Stimulated activated CD4-positive, alpha-beta T cell treated with anti-CD3 and anti-CD28 coated beads, Interleukin-4, amount 100 ng/mL, for 24 hours (primary cell): ENCODE results near the gene CNOT8.
"Not testable (repeated sequence)": the region's sequence is repeated elsewhere in the genome, so short reads cannot be mapped to it uniquely, and the experiment has no call there.

Source experiments
- DNase-seq: peaks from one replicate; pipeline ENCODE4 v3.0.0-alpha.2; 2020

CNOT8 gene

DNA sequence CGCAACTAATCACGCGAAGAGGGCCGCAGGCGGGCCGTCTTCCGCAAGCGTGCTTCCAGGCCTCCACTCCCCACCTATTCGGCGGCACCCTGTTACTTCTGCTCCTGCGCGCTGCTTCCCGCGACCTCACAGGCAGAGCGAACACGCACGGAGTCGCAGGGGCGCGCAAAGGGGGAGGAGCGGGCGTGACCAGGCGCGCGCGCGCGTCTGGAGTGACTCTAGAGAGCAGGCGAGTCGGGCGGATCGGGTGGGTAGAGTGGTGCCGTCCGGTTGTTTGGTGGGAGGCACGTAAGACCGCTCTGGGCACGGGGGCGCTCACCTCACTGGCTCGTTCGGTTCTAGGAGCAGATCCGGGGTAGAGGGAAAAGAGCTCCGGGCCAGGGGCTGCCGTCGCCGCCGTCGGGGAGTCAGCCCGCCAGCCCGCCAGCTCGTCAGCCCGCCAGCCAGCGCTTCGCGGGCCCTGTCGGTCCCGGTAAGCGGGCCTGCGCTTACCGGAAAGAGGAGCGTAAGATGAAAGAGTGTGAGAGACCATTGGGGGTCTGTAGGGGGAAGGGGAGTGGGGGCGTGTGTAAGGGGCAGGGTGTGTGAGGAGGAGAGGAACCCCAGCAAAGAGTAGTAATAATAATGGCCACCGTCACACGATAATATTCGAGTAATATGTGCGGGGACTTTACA lies at the start of gene CNOT8:
TSS of gene CNOT8 (plus strand) at position 331 of the 675 bp plus-strand sequence. CDS start 4,652 bp downstream, outside the sequence.
- peak; percentile 98 for DNase-seq

DNA sequence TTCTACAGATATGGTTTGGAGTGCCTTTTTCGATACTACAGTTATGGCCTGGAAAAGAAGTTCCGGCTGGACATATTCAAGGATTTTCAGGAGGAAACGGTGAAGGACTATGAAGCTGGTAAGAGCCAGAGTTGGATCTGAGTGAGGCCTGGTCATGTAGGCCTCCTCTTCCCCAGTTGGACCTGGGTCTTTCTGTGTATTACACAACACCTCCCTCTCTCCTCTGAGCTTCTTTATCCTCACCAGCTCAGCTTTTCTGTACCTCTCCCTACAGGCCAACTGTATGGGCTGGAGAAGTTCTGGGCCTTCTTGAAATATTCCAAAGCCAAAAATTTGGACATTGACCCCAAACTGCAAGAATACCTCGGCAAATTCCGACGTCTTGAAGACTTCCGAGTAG lies 47.2 kb upstream of the CNOT8 start:
- no peak for DNase-seq

DNA sequence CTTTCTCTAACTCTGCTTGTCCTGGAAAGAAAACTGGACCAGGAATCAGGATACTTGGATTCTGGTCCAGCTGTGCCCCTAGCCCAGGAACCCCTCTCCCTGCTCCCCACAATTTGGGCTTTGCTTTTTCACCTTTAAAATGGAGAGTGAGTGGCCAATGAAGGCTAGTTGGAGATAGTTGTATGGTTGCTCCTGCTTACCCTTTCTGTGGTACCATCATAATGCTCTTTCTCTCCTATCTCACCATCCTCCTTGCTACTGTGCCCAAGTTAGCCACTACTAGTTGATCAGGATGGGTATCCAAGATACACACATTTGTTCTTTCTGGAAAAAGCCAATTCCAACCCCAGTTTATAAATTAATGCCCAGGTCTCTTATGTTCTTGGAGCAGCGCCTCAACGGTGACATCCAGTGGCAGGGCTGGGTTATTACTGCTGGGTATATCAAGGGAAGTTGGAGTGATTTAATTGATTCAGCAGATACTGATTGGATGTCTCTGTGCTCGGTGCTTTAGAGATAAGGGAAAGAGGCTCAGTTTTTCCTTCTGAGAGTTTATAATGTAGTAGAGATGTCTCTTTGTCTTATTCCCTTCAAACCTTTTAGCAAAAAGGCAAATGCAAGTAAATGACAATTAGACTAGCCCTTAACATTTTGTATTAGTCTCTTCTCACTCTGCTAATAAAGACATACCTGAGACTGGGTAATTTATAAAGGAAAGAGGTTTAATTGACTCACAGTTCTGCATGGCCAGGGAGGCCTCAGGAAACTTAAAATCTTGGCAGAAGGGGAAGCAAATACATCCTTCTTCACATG lies 46.6 kb upstream of the CNOT8 start:
- DNase-seq: peak; percentile 69

DNA sequence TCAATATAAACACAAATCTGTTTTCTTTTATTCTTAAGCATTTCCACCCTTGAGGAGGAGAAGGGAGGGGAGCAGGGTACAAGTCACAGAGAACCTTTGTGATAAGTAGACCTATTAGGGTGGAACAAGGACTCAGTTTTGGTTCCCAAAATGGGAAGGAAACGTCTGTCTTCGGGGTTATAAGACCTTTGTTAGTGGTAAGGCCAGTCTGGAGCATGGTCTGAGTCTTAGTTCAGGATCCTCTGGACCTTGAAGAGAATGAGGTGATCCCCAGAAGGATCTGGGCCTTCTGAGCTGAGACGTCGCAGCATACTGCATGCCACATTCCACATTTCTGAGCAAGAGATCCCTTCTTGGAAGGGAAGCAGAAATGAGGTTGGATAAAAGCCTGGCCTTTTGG lies 45.3 kb upstream of the CNOT8 start:
- no peak for DNase-seq

DNA sequence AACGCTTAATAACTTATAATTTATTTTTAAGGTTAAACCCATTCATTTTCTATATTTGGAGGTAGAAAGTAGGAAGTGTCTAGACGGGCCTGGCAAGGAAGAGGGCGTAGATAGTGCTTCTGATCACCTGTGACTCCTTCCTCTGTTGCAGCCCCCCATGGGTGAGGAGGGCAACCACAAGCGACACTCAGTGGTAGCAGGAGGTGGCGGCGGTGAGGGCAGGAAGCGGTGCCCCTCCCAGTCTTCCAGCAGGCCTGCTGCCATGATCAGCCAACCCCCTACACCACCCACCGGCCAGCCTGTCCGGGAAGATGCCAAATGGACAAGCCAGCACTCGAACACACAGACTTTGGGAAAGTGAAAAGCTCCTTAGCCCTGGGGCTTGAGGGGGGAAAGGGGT lies 44.7 kb upstream of the CNOT8 start:
- DNase-seq: no peak

DNA sequence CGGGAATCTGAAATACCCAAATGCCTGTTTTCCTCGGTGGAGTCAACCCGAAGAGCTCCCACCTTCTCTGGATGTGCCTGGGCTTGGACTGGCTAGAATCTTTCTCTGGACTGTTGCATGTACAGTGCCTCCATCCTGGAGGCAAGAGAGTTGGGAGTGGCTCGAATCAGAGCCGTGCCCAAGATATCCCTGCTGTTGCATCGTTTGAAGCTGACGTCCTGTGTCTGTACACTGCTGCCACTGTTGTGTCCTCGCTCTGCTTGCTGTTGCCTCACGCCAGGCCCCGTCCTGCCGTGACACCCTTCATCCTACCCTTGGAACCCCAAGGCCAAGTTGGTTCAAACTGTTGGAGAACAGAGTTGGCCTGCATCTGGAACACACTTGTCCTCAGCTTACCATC lies 43.4 kb upstream of the CNOT8 start:
- DNase-seq: no peak

DNA sequence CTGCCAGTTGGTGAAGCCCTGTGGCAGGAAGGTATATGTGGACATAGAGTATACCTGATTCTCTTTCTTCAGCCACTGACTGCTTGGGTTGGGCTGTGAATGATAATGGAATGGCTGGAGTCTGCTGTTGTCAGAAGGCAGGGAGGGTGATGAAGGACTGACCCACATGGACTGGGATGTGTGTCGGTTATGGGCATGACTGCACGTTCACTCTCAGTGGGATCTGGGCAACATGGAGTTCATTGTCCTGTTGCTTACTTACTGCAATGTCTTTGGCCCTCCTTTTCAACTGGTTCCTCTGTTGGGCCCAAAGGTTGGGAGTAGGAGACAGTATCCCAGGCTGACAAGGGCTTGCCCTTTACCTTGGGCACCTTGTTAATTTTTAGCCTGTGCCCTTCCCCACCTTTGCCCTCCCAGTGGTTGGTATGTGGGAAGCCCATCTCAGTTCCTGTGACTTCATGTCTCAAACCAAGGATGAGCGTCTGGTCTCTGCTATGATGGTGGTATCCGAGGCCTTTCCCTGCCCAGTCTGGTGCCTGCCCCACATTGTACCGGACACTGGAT lies 42.7 kb upstream of the CNOT8 start:
- no peak for DNase-seq

DNA sequence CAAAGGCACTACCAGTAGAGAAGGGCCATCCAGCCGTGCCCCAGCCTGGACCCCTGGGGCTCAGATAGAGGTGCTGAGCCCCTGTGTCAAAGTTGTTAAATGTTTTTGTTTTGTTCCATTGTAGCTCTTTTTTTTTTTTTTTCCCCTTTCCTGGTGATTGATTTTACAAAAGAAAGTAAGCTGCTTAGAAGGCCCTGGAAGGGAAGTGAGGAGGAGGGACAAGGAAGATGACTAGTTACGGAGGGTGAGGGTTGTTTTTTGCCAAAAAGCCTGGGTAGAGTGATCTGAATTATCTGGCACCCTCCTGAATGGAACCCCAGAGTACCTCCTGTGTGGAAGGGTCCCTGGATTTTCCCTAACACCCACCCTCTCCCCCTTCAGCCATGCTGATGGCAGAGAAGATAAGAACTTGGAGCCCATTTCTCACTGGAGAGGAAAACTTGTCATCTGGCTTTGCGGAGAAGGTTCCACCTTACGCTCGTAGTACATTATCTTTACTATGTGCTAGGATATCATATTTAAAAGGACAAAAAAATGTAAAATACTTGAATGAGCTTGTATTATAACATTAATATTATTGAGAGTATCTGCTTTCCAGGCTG lies 41.4 kb upstream of the CNOT8 start:
- DNase-seq: no peak

DNA sequence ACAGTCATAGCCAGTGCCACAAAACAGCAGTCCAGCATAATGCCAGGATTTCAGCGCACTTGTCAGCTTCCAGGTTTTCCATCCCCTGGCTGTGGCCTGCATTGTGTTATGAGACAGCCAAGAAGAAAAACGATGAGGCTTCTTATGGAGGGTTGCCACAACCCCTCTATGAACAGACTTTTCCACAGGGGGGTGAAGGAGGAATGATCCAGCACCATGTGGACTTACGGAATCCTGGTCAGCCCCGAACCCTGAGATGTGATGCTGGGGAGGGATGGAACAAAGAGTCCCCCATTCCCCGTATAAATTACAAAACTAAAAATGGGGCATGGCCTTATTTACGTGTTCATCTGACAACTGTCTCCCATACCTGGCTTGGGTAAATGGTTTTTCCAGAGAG lies 40.6 kb upstream of the CNOT8 start:
- DNase-seq: no peak

DNA sequence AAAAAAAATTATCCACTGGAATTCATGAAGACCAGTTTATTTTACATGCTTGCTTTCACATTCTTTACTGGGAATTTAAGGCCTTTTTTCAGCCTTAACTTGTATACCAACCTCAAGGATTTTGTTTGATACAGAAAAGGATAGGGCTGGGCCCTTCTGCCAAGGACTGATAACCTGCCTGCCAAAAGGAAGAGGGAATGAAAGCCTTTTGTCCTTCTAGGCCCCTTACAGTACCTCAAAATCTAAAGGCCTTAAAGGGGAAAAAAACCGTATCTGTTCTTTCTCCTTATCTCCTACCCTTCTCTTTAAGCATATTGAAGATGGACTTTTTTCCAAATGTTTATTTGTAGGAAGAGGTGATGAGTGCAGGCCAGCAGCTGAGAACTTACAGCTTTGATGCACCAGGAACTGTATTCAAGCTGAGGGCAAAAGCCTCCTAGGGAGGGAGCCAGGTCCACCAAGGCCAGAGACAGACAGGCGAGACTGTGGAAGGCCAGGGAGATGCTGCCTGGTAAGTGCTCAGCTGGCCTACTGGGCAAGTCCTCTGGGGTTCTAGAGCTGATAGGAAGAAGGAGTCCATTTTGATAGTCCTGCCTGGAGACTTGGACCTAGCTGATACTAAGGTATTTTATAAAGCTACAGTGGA lies 39.8 kb upstream of the CNOT8 start:
- DNase-seq: no peak

DNA sequence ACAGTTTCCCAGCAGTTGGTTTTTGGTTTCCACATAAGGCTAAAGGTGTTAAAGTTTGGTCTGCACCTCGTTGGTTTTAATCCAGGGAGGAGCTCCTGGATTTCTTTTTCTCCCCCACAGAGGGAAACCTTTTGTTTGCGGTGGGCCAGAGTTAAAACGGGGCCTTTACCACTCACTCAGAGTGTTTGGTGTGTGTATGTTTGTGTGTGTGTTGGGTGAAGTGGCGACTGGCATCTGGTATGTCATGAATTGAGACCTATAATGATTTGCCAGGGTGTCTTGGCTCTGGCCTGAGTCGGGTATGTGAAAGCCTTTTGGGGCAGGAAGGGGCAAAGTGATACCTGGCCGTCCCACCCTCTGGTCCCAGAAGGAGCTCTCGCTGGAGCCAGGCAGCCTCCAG lies 38.9 kb upstream of the CNOT8 start:
- no peak for DNase-seq

DNA sequence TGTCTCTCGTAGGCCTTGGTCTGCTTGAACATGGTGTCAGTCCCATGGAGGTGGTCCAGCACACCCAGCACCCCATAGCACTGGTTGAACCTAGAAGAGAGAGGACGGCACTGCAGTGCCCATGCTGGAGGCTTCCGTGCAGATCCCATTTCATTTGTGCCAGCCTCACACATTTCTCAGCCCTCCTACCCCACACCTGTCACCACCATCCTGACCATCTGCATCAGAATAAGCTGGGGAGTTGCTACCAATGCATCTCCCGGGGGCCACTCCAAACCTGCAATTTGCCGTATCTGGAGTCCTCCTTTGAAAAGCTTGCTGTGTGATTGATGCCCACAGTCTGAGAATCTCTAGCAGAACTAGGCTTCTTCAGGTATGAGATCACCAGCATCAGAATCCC lies 38.0 kb upstream of the CNOT8 start:
- DNase-seq: no peak

DNA sequence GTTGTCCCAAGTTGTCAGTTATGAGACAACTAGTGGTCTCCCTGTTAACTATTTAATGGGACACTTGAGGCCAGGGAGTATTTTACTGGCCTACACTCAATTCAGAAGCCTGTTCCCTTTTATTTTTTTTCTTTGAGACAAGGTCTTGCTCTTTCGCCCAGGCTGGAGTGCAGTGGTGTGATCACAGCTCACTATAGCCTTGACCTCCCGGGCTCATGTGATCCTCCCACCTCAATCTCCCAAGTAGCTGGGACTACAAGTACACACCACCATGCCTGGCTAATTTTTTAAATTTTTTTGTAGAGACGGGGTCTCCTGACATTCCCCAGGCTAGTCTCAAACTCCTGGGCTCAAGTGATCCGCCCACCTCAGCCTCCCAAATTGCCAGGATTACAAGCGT lies 35.5 kb upstream of the CNOT8 start:
- not testable (repeated sequence) for DNase-seq

DNA sequence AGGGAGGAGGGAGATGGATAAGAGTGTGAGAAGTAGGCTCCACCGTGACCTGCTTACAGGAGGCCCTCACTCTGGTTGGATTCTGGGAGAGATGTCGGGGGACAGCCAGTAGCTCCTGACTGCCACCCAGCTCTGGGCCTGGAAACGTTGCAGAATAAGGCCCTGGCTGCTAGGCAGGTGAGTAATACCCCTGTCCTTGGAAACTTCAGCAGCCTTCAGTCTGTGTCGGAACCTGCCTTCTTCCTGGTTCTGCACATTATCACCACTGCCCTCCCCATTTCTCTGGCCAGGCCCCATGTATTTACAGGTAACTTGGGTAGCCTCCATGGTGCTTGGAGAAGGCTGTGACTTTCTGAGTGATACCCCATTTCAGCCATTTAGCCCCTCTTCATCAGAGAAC lies 34.8 kb upstream of the CNOT8 start:
- no peak for DNase-seq

DNA sequence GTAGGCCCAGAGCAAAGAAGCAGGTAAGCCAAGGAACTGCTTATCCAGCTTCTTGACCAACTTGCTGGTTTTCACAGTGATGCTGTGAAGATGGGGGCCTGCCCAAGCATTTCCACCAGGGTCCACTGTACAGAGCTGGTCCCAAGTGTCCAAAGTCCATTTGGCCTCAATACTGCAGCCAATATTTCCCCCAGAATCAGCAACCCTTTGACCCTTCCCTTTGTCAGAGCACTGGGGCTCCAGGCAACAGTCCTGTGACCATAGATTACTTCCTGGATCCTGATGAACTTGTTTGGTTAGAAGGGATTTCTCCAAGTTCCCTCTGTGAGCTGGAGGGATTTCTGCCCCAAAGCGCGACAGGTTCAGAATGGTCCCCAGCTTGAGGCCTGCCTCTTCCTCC lies 34.4 kb upstream of the CNOT8 start:
- no peak for DNase-seq

DNA sequence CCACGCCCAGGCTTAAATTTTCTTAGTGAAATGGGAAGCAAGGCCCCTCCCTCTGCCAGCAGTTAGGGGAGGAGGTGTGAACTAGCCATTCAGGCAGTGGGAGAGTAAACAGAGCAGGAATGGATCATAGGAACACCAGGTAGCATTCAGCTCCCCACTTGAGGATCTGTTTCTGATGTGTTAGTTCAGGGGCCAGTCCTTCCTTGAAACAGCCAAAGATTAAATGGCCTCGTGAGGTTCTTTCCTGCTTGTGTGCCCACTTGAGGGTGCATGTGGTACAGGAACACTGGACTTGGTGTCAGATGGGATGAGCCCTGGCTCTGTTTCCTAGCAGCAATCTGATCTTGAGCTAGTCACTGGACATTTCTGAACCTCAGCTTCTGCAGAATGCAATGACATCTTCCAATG lies 29.2 kb upstream of the CNOT8 start:
- DNase-seq: no peak

DNA sequence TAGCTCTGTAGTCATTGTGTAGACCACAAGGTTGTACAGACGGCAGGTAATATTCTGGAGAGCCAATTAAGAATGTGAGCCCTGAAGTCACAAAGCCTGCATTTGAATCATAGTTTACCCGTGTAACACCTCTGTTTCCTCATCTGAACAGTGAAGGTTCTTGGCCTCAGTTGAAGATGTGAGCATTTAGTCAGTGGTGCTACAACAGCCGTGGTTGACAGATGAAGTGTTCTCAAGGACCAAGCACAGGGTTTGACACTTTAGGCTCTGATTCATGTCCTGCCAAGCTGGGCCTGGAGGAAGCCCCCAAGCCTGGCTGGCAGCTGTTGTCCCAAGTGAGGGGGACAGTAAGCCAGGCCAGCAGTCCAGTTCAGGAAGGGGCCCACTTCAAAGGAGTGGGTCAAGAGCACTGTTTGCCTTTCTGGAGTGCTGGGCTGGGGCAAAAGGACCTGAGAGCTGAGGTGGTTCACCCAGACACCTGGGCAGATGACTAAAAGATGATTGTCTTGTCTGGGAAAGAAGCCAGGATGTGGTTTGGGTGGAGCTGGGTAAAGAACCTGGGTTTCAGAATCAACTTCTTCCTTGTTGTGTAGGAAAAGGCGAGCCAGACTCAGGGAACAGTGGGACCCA lies 28.7 kb upstream of the CNOT8 start:
- DNase-seq: peak; percentile 15

DNA sequence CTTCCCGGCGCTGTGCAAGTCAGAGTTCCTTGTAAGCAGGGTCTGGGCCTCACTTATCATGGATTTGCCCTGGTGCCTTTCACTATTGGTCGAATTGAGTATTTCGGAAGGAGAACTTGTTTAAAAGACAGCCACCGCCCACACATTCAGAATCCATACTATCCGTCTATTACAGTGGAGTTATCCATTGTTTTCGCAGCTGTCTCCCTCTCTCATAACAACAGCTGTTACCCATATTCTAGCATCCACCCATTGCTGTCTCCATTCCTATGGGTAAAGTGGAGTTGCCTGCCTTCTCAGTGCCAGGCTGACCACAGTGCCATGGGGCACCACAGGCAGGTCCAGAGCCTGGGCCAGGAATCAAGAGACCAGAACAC lies 28.2 kb upstream of the CNOT8 start:
- no peak for DNase-seq

DNA sequence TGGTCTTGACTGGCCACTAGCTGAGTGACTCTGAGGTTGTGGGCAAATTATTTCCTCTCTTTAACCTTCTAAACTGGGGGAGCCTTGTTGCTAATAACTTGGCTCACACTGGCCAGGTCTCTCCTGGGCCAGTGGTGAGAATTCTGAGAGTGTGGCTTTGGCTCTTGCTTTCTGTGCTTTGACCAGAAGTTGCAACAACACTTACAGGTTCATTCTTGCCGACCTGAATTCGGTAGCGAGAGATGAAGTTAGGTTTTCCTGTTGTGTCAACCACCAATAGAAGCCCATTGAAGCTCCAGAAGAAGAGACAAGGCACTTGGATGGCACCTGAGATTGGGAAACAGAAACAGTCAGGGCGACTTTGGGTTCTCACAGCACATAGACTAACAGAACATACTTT lies 27.8 kb upstream of the CNOT8 start:
- no peak for DNase-seq

DNA sequence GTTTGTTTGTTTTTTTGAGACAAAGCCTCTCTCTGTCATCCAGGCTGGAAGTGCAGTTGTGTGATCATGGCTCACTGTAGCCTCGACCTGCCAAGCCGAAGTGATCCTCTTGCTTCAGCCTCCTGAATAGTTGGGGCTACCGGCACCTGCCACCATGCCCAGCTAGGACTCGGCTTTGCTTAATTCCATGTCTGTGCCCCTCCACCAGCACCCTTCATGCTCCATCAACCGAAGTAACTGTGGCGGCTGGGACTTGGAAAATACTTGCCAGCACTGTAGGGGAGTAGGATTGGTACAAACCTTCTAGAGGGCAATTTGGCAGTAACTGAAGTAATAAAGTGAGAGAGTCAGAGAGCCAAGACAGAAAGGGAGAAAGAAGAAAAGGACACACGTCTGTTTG lies 27.0 kb upstream of the CNOT8 start:
- DNase-seq: no peak

DNA sequence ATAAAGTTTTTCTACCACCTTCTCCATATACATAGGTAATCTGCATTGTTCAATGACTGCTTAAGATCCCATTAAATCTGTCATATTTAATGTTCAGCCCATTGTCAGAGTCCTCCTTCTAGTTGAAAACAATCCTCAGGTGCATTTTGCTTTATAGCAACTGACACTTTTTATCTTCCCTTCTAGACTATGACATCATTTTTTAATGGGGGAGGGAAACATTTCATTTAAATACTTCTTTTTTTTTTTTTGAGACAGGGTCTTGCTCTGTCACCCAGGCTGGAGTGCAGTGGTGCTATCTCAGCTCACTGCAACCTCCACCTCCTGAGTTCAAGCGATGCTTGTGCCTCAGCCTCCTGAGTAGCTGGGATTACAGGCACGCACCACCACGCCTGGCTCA lies 25.6 kb upstream of the CNOT8 start:
- DNase-seq: not testable (repeated sequence)

DNA sequence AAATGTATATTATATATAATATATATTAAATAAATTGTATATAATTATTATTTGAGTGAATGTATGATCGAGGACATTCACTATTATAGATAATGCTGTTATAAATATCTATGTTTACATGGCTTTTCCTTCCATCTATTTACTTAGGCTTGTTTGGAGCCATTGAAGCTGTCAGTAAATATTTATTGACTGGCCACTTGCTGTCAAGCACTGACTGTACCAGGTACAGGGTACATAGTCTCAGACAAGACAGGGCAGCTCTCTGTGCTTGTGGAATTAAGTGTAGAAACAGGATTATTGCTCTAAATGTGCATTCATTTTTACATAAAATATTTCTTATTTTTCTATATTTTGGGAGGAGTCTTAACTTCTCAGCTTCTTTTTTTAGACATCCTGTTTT lies 24.4 kb upstream of the CNOT8 start:
- DNase-seq: no peak

DNA sequence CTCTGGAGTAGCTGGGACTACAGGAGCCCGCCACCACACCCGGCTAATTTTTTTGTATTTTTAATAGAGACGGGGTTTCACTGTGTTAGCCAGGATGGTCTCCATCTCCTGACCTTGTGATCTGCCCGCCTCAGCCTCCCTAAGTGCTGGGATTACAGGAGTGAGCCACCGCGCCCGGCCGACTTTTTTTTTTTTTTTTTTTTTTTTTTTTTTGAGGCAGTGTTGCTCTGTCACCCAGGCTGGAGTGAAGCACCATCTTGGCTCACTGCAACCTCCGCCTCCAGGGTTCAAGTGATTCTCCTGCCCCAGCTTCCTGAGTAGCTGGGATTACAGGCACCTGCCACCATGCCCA lies 22.8 kb upstream of the CNOT8 start:
- not testable (repeated sequence) for DNase-seq
